HL-60 (cell line): ENCODE measurements around the gene BSN.

ENCODE experiments used
- CTCF ChIP-seq: IDR thresholded peaks from one replicate; pipeline ENCODE4 v1.5.1; 2011; ENCODE audit warnings: low read length, control low read depth, inconsistent platforms; ENCODE audit not compliant: insufficient read depth
- GABPA ChIP-seq: IDR thresholded peaks from 2 replicates; pipeline ENCODE4 v1.6.1; 2012; ENCODE audit warnings: low read depth
- POLR2AphosphoS5 ChIP-seq: IDR thresholded peaks from 2 replicates; pipeline ENCODE4 v1.6.1; 2012; ENCODE audit warnings: low read depth
- REST ChIP-seq: IDR thresholded peaks from 2 replicates; pipeline ENCODE4 v1.6.1; 2012; ENCODE audit warnings: low read depth; ENCODE audit not compliant: insufficient replicate concordance
- SPI1 ChIP-seq: IDR thresholded peaks from 2 replicates; pipeline ENCODE4 v1.6.1; 2012; ENCODE audit warnings: low read depth, mild to moderate bottlenecking, borderline replicate concordance

DNA sequence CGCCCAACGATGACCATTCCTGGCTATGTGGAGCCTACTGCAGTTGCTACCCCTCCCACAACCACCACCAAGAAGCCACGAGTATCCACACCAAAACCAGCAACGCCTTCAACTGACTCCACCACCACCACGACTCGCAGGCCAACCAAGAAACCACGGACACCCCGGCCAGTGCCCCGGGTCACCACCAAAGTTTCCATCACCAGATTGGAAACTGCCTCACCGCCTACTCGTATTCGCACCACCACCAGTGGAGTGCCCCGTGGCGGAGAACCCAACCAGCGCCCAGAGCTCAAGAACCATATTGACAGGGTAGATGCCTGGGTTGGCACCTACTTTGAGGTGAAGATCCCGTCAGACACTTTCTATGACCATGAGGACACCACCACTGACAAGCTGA is 22.6 kb upstream of the BSN start:
- TF ChIP-seq REST (no peak), POLR2AphosphoS5 (no peak), CTCF (no peak), SPI1 (no peak), GABPA (no peak)
